ENCODE measurements around the gene CHRM5.

CHRM5 gene

GRCh38 chr15:34059476-34059875 is 91.2 kb downstream of the CHRM5 start:
- H3K9ac ChIP-seq: no peak overlapping the region
- no peak overlapping the region for H2AFZ ChIP-seq (ENCODE audit: low read depth)
- TF ChIP-seq, protein P1, sequence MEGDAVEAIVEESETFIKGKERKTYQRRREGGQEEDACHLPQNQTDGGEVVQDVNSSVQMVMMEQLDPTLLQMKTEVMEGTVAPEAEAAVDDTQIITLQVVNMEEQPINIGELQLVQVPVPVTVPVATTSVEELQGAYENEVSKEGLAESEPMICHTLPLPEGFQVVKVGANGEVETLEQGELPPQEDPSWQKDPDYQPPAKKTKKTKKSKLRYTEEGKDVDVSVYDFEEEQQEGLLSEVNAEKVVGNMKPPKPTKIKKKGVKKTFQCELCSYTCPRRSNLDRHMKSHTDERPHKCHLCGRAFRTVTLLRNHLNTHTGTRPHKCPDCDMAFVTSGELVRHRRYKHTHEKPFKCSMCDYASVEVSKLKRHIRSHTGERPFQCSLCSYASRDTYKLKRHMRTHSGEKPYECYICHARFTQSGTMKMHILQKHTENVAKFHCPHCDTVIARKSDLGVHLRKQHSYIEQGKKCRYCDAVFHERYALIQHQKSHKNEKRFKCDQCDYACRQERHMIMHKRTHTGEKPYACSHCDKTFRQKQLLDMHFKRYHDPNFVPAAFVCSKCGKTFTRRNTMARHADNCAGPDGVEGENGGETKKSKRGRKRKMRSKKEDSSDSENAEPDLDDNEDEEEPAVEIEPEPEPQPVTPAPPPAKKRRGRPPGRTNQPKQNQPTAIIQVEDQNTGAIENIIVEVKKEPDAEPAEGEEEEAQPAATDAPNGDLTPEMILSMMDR (conservative IDR thresholded peaks at IDR 0.05; ENCODE audit: low read depth, low read length): no peak
- H3K79me2 ChIP-seq (ENCODE audit: insufficient read depth, low read depth): no peaks in the 10 kb centered on the region
- H3K4me2 ChIP-seq: no peak overlapping the region
- H3K27ac ChIP-seq: no peak overlapping the region
- no peaks in the 10 kb centered on the region for H3K4me1 ChIP-seq (ENCODE audit: low read depth, poor library complexity, severe bottlenecking)
- no peaks in the 10 kb centered on the region for H3K36me3 ChIP-seq (ENCODE audit: insufficient read depth)
- H3K4me3 ChIP-seq (IDR thresholded peaks at IDR 0.05; ENCODE audit: insufficient read depth, low read depth, low read length): no peak overlapping the region
- H4K20me1 ChIP-seq (ENCODE audit: insufficient read depth): no peaks in the 10 kb centered on the region
- no peaks in the 10 kb centered on the region for H3K27me3 ChIP-seq (ENCODE audit: insufficient read depth, low read depth)

DNA sequence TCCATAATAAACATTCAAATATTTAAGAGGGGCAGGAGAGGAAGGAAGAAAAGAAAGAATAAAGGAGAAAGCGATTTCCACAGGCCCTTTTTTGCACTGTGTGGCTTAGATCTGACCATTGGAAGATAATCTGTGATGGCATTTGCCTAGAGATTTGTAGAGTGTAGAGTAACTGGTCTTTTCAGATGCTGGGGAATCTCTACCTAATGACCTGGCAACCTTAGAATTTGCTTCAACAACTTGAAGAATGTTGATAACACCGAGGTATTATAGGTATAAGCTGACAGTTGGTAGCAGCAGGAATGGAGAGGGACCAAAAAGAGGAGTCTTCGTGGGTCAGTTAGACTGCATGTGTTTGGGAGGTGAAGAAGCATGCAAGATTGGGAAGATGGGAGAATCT is 91.6 kb downstream of the CHRM5 start:
- Histone ChIP-seq H4K20me1 (ENCODE audit: insufficient read depth) (no peaks in the 10 kb centered on the region), H3K36me3 (ENCODE audit: insufficient read depth) (no peaks in the 10 kb centered on the region), H3K27me3 (ENCODE audit: insufficient read depth, low read depth) (no peaks in the 10 kb centered on the region), H3K27ac (no peak overlapping the region), H3K4me1 (ENCODE audit: low read depth, poor library complexity, severe bottlenecking) (no peaks in the 10 kb centered on the region), H3K4me2 (no peak overlapping the region), H3K4me3 (IDR thresholded peaks at IDR 0.05; ENCODE audit: insufficient read depth, low read depth, low read length) (no peak overlapping the region), H3K79me2 (ENCODE audit: insufficient read depth, low read depth) (no peaks in the 10 kb centered on the region), H2AFZ (ENCODE audit: low read depth) (no peak overlapping the region), H3K9ac (no peak overlapping the region)
- TF ChIP-seq, protein P1 (conservative IDR thresholded peaks at IDR 0.05; ENCODE audit: low read depth, low read length): no peak

GRCh38 chr15:34064438-34064837 is 96.1 kb downstream of the CHRM5 start:
- Histone ChIP-seq H3K79me2 (ENCODE audit: insufficient read depth, low read depth) (no peaks in the 10 kb centered on the region), H4K20me1 (ENCODE audit: insufficient read depth) (no peaks in the 10 kb centered on the region), H2AFZ (ENCODE audit: low read depth) (no peak overlapping the region), H3K36me3 (ENCODE audit: insufficient read depth) (no peaks in the 10 kb centered on the region), H3K9ac (no peak overlapping the region), H3K27ac (no peak overlapping the region), H3K4me1 (ENCODE audit: low read depth, poor library complexity, severe bottlenecking) (no peaks in the 10 kb centered on the region), H3K4me2 (no peak overlapping the region), H3K4me3 (IDR thresholded peaks at IDR 0.05; ENCODE audit: insufficient read depth, low read depth, low read length) (no peak overlapping the region), H3K27me3 (ENCODE audit: insufficient read depth, low read depth) (no peaks in the 10 kb centered on the region)
- TF ChIP-seq, protein P1 (conservative IDR thresholded peaks at IDR 0.05; ENCODE audit: low read depth, low read length): no peak

GRCh38 chr15:34065261-34065660 is 97.0 kb downstream of the CHRM5 start:
- H3K27ac ChIP-seq: no peak overlapping the region

More at GRCh38 chr15:34065261-34065660, 97.0 kb downstream of the CHRM5 start:
- no peaks in the 10 kb centered on the region for H4K20me1 ChIP-seq (ENCODE audit: insufficient read depth)
- no peak overlapping the region for H3K4me2 ChIP-seq
- no peaks in the 10 kb centered on the region for H3K27me3 ChIP-seq (ENCODE audit: insufficient read depth, low read depth)
- no peak overlapping the region for H3K4me3 ChIP-seq (IDR thresholded peaks at IDR 0.05; ENCODE audit: insufficient read depth, low read depth, low read length)
- no peaks in the 10 kb centered on the region for H3K79me2 ChIP-seq (ENCODE audit: insufficient read depth, low read depth)
- no peaks in the 10 kb centered on the region for H3K4me1 ChIP-seq (ENCODE audit: low read depth, poor library complexity, severe bottlenecking)
- no peaks in the 10 kb centered on the region for H3K36me3 ChIP-seq (ENCODE audit: insufficient read depth)
- H3K9ac ChIP-seq: no peak overlapping the region
- no peak overlapping the region for H2AFZ ChIP-seq (ENCODE audit: low read depth)
- TF ChIP-seq, protein P1 (conservative IDR thresholded peaks at IDR 0.05; ENCODE audit: low read depth, low read length): no peak
